Measurements from ENCODE around the gene BEND4.

BEND4 gene

GRCh38 chr4:42142591-42142990 lies 9.9 kb downstream of the BEND4 start:
- no peaks in the 10 kb centered on the region for H3K9me3 ChIP-seq (ENCODE audit: insufficient read depth, low read length)
- H3K9ac ChIP-seq (ENCODE audit: low read length): no peak overlapping the region
- peaks cover 7% of the 10 kb centered on the region; the same call in 1 of the 2 replicates for H4K20me1 ChIP-seq (ENCODE audit: low read depth, low read length)
- H3K4me3 ChIP-seq (ENCODE audit: insufficient read depth, low read length, poor library complexity, severe bottlenecking): no peak overlapping the region
- H3K4me2 ChIP-seq (ENCODE audit: low read depth, low read length, poor library complexity, severe bottlenecking): no peak overlapping the region
- H3K79me2 ChIP-seq (ENCODE audit: insufficient read depth, low read length): peaks cover 95% of the 10 kb centered on the region
- H2AFZ ChIP-seq (ENCODE audit: low read depth, low read length, severe bottlenecking): no peak overlapping the region
- H3F3A ChIP-seq (ENCODE audit: insufficient read depth): no peaks in the 10 kb centered on the region
- TF ChIP-seq CTCF (IDR thresholded peaks at IDR 0.05; ENCODE audit: insufficient read depth, low read length, poor library complexity, severe bottlenecking) (no peak), EZH2phosphoT487 (conservative IDR thresholded peaks at IDR 0.05; ENCODE audit: low read length) (no peak)
- peaks cover 12% of the 10 kb centered on the region; the same call in 1 of the 2 replicates for H3K36me3 ChIP-seq (ENCODE audit: low read length)
- no peak overlapping the region for H3K27ac ChIP-seq (ENCODE audit: low read depth, low read length)
- H3K9me2 ChIP-seq (replicated peaks; ENCODE audit: insufficient read depth, low read length): no peaks in the 10 kb centered on the region
- H3K27me3 ChIP-seq (ENCODE audit: low read length): no peaks in the 10 kb centered on the region

DNA sequence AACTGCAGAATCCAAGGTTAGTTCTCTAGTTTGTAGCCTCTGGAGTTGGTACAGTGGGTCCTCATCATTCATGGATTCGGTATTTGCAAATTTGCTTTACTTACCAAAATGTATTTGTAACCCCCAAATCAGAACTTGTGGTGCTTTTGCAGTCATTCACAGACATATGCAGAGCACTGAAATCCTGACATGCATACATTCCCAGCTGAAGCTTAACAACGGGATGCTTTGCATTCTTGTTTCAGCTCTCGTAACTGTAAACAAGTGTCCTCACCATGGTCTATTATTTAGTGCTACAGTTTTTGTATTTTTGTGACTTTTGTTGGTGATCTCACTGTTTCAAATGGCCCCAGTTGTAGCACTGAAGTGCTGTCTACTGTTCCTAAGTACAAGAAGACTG lies 16.1 kb downstream of the BEND4 start:
- Histone ChIP-seq H4K20me1 (ENCODE audit: low read depth, low read length) (peaks cover 23% of the 10 kb centered on the region; the same call in 1 of the 2 replicates), H3K27ac (ENCODE audit: low read depth, low read length) (no peak overlapping the region), H3K36me3 (ENCODE audit: low read length) (peaks cover 11% of the 10 kb centered on the region; the same call in 1 of the 2 replicates), H3K4me3 (ENCODE audit: insufficient read depth, low read length, poor library complexity, severe bottlenecking) (no peak overlapping the region), H3K9ac (ENCODE audit: low read length) (no peak overlapping the region), H3K4me2 (ENCODE audit: low read depth, low read length, poor library complexity, severe bottlenecking) (no peak overlapping the region), H3K9me3 (ENCODE audit: insufficient read depth, low read length) (no peaks in the 10 kb centered on the region), H3K79me2 (ENCODE audit: insufficient read depth, low read length) (peaks cover 93% of the 10 kb centered on the region), H3K27me3 (ENCODE audit: low read length) (no peaks in the 10 kb centered on the region), H2AFZ (ENCODE audit: low read depth, low read length, severe bottlenecking) (no peak overlapping the region), H3F3A (ENCODE audit: insufficient read depth) (no peaks in the 10 kb centered on the region), H3K9me2 (replicated peaks; ENCODE audit: insufficient read depth, low read length) (no peaks in the 10 kb centered on the region)
- TF ChIP-seq CTCF (IDR thresholded peaks at IDR 0.05; ENCODE audit: insufficient read depth, low read length, poor library complexity, severe bottlenecking) (no peak), EZH2phosphoT487 (conservative IDR thresholded peaks at IDR 0.05; ENCODE audit: low read length) (no peak)

GRCh38 chr4:42133006-42133405 lies 19.4 kb downstream of the BEND4 start:
- Histone ChIP-seq H2AFZ (ENCODE audit: low read depth, low read length, severe bottlenecking) (no peak overlapping the region), H3K9ac (ENCODE audit: low read length) (no peak overlapping the region), H3K79me2 (ENCODE audit: insufficient read depth, low read length) (peaks cover 89% of the 10 kb centered on the region), H4K20me1 (ENCODE audit: low read depth, low read length) (peaks cover 20% of the 10 kb centered on the region; the same call in 1 of the 2 replicates), H3F3A (ENCODE audit: insufficient read depth) (no peaks in the 10 kb centered on the region), H3K36me3 (ENCODE audit: low read length) (peaks cover 6% of the 10 kb centered on the region; the same call in 1 of the 2 replicates), H3K27me3 (ENCODE audit: low read length) (no peaks in the 10 kb centered on the region), H3K4me2 (ENCODE audit: low read depth, low read length, poor library complexity, severe bottlenecking) (no peak overlapping the region), H3K9me3 (ENCODE audit: insufficient read depth, low read length) (no peaks in the 10 kb centered on the region), H3K27ac (ENCODE audit: low read depth, low read length) (no peak overlapping the region), H3K9me2 (replicated peaks; ENCODE audit: insufficient read depth, low read length) (no peaks in the 10 kb centered on the region), H3K4me3 (ENCODE audit: insufficient read depth, low read length, poor library complexity, severe bottlenecking) (no peak overlapping the region)
- TF ChIP-seq CTCF (IDR thresholded peaks at IDR 0.05; ENCODE audit: insufficient read depth, low read length, poor library complexity, severe bottlenecking) (no peak), EZH2phosphoT487 (conservative IDR thresholded peaks at IDR 0.05; ENCODE audit: low read length) (no peak)
